ENCODE results near the gene TMEM179. TPM values are rescaled to one million over a fixed set of nuclear protein-coding genes. Genes with fewer than 3 reads are reported as not detected.

TMEM179 gene
- total and polyA plus RNA-seq, 2 of the 8 experiments (the other 6 are each of a cell fraction or from before 2014, with no cell fraction given): 2.9 to 4.0 TPM

DNA sequence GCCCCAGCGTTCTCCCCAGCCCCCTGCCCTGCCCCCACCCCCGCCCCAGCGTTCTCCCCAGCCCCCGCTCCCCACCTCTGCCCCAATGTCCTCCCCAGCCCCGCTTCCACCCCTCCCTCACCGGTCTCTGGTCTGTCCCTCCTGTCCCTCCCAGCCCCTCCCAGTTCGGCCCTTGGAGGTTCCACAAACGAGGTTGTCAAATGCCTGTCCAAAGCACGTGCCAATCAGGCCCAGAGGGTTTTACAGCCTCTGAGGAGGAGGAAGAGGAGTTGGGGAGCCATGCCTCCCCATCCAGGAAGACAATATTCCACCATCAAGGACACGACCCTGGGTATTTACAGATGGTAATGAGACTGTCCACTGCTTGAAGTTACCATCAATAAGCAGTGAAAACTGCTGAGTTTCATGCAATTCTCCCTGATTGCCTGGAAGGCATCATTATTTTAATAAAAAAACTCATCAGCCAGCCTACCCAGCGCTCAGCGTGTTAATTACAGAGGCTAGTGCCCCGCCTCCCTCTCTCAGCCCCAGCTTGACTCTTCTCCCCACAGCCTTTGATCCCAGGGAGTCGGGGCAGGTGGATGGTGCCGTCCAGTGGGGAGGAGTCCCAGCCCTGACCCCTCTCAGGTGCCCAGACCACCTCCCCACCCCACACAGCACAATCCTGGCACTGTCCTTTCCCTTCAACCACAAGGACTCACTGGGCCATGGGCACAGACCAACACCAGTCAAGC is 55.6 kb downstream of the TMEM179 start:
- no peak overlapping the region for H3K27ac ChIP-seq (ENCODE audit: low read depth, low read length)
- FAIRE-seq (no peak), DNase-seq (ENCODE audit: low read depth in 1 of 2, low spot score in 2 of 2) (peak in 1 of 2 experiments; percentile 33)
- H4K91ac ChIP-seq (replicated peaks; ENCODE audit: insufficient read length, low read length): peak overlapping the region; percentile 48
- peak overlapping the region; percentile 75; the same call in 1 of the 2 replicates for H2BK5ac ChIP-seq (ENCODE audit: low read depth, low read length)
- no peaks in the 10 kb centered on the region for H3K36me3 ChIP-seq (ENCODE audit: control insufficient read depth in 2 of 4, insufficient read depth in 4 of 4, low read length in 3 of 4)
- no peak overlapping the region for H2BK120ac ChIP-seq (replicated peaks; ENCODE audit: low read depth, low read length)
- H2BK12ac ChIP-seq (ENCODE audit: low read depth, low read length): no peak overlapping the region
- TF ChIP-seq, protein P1, sequence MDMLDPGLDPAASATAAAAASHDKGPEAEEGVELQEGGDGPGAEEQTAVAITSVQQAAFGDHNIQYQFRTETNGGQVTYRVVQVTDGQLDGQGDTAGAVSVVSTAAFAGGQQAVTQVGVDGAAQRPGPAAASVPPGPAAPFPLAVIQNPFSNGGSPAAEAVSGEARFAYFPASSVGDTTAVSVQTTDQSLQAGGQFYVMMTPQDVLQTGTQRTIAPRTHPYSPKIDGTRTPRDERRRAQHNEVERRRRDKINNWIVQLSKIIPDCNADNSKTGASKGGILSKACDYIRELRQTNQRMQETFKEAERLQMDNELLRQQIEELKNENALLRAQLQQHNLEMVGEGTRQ (IDR thresholded peaks at IDR 0.05; ENCODE audit: low read length): no peak
- TF ChIP-seq TAF7 (optimal IDR thresholded peaks at IDR 0.05; ENCODE audit: borderline replicate concordance, low read depth, low read length): no peak
- TF ChIP-seq NRF1 (IDR thresholded peaks at IDR 0.05; ENCODE audit: low read depth, low read length): no peak
- TF ChIP-seq CHD2 (IDR thresholded peaks at IDR 0.05; ENCODE audit: low read length): no peak
- TF ChIP-seq EP300 (IDR thresholded peaks at IDR 0.05; ENCODE audit: borderline replicate concordance in 1 of 2, low read depth in 2 of 2, low read length in 2 of 2): no peak
- no peak for TF ChIP-seq ASH2L (IDR thresholded peaks at IDR 0.05; ENCODE audit: low read length)
- TF ChIP-seq MAX (IDR thresholded peaks at IDR 0.05): peak; percentile 38; the same call in 1 of the 2 replicates
- ChIA-PET POLR2A (ENCODE audit: partially characterized antibody) (no interaction called here), CTCF (ENCODE audit: partially characterized antibody) (interaction anchor here (1.3 kb wide), 1 partner anchor 15 kb away, joined by 5 read pairs; no protein-coding TSS in a partner anchor)
- no peaks in the 10 kb centered on the region for H3K79me1 ChIP-seq (ENCODE audit: low read depth, low read length)
- no peaks in the 10 kb centered on the region for H3K9me3 ChIP-seq (ENCODE audit: insufficient read depth in 2 of 2, low read depth in 1 of 2, low read length in 1 of 2)
- no peak overlapping the region for H2AK5ac ChIP-seq (ENCODE audit: low read depth, low read length)
- no peak overlapping the region for H2BK20ac ChIP-seq (ENCODE audit: low read length)
- no peak overlapping the region for H3K56ac ChIP-seq (replicated peaks; ENCODE audit: insufficient read length, low read depth, low read length)
- peaks cover 0 to 3% (median 1%) of the 10 kb centered on the region in 4 experiments; a peak in 3 of 7 replicates for H3K4me1 ChIP-seq (replicated peaks in 1 of 4; ENCODE audit: control insufficient read depth in 3 of 4, insufficient read depth in 4 of 4, low read length in 3 of 4)
- H2BK15ac ChIP-seq (ENCODE audit: low read length): no peak overlapping the region
- H3K79me2 ChIP-seq (ENCODE audit: control insufficient read depth in 1 of 2, insufficient read depth in 2 of 2, low read length in 2 of 2): no peaks in the 10 kb centered on the region
- peaks cover 0 to 2% of the 10 kb centered on the region in 2 experiments for H4K20me1 ChIP-seq (replicated peaks in 1 of 2; ENCODE audit: control insufficient read depth in 1 of 2, insufficient read depth in 2 of 2, low read length in 2 of 2)
- H3K4ac ChIP-seq (replicated peaks; ENCODE audit: insufficient read length, low read depth, low read length): no peak overlapping the region
- no peak overlapping the region for H3K9ac ChIP-seq (replicated peaks in 1 of 4; ENCODE audit: extremely low read depth in 1 of 4, low read depth in 3 of 4, low read length in 3 of 4)
- WGBS, 2 experiments (ENCODE audit: extremely low coverage in 1 of 2, insufficient coverage in 1 of 2, insufficient read length in 1 of 2, insufficient replicate concordance in 2 of 2, low coverage in 1 of 2, low lambda C conversion rate in 2 of 2, missing lambda C conversion rate in 1 of 2): 73% methylated on average over 8 of the region's 15 CpGs; no CpG with 5 or more reads in 1 of the 2 experiments
- no peak overlapping the region for H3K23ac ChIP-seq (ENCODE audit: insufficient read length)
- no peak overlapping the region for H3K14ac ChIP-seq (ENCODE audit: insufficient read length)
- H4K5ac ChIP-seq (ENCODE audit: insufficient read length, low read depth, low read length): no peak overlapping the region
- H3K4me3 ChIP-seq (ENCODE audit: extremely low read depth in 1 of 4, insufficient read depth in 2 of 4, low read depth in 3 of 4, low read length in 4 of 4): no peak overlapping the region
- H4K8ac ChIP-seq (ENCODE audit: extremely low read depth, insufficient read depth, low read length): no peak overlapping the region
- no peaks in the 10 kb centered on the region; a peak in 1 of 7 replicates for H3K27me3 ChIP-seq (replicated peaks in 1 of 4; ENCODE audit: control insufficient read depth in 3 of 4, extremely low read depth in 1 of 4, insufficient read depth in 3 of 4, low read length in 3 of 4)
- no peak overlapping the region for H3K4me2 ChIP-seq (ENCODE audit: insufficient read depth in 1 of 2, low read depth in 2 of 2, low read length in 2 of 2)
- peaks cover 2% of the 10 kb centered on the region; the same call in 1 of the 2 replicates for H3K23me2 ChIP-seq (ENCODE audit: low read depth, low read length)
- H3K18ac ChIP-seq (ENCODE audit: extremely low read depth, low read length): no peak overlapping the region; the same call in 1 of the 2 replicates
- H2AFZ ChIP-seq (ENCODE audit: low read length): no peak overlapping the region

Data from H1 (cell line).